K562 (cell line): ENCODE results near the gene IFT172. TPM values are rescaled to one million over a fixed set of nuclear protein-coding genes. Genes with fewer than 3 reads are reported as not detected.

Experiments used
- BACH1 ChIP-seq: fragments of 200-800 bp; sonication (Bioruptor generic); IDR thresholded peaks from 2 replicates; pipeline ENCODE4 v1.6.1; 2016; ENCODE audit warnings: missing genetic modification characterization, missing compliant biosample characterization
- DLX4 ChIP-seq: fragments of 250-450 bp; sonication (Bioruptor Pico); IDR thresholded peaks from 2 replicates; pipeline ENCODE4 v1.6.1; 2021; ENCODE audit warnings: mild to moderate bottlenecking
- GABPA ChIP-seq: fragments of 200-800 bp; sonication (Bioruptor generic); conservative IDR thresholded peaks from 2 replicates; pipeline ENCODE4 v1.6.1; 2016; ENCODE audit warnings: low read depth, missing genetic modification characterization, missing compliant biosample characterization
- GATA2 ChIP-seq: sonication (generic); formaldehyde crosslinking; IDR thresholded peaks from 2 replicates; pipeline ENCODE4 v1.4.0; 2020; ENCODE audit warnings: mild to moderate bottlenecking, missing genetic modification reagents
- KAT8 ChIP-seq: fragments of 450-650 bp; IDR thresholded peaks from 2 replicates; pipeline ENCODE4 v1.6.1; 2016; ENCODE audit warnings: low read depth, mild to moderate bottlenecking
- KDM5B ChIP-seq: fragments of 200-600 bp; sonication (generic); IDR thresholded peaks from 2 replicates; pipeline ENCODE4 v1.6.1; 2012; ENCODE audit warnings: low read depth, mild to moderate bottlenecking, moderate library complexity, low read length, control low read depth, inconsistent platforms; ENCODE audit not compliant: insufficient replicate concordance
- MYC ChIP-seq, 2 experiments: fragments of 250-450 bp in 1 of 2; sonication (Bioruptor Pico) in 1 of 2; IDR thresholded peaks; 2 replicates each; pipeline versions ENCODE4 v1.5.1 to v1.6.1; 2012 to 2021; ENCODE audit warnings: low read depth in 2 of 2, borderline replicate concordance in 1 of 2, improper control_type of control experiment in 1 of 2, low read length in 1 of 2, mild to moderate bottlenecking in 1 of 2, moderate library complexity in 1 of 2
- NFIX ChIP-seq: fragments of 250-450 bp; sonication (Bioruptor Pico); IDR thresholded peaks from 2 replicates; pipeline ENCODE4 v1.4.0; 2020; ENCODE audit warnings: low read depth, mild to moderate bottlenecking, moderate library complexity
- NFRKB ChIP-seq: fragments of 450-650 bp; IDR thresholded peaks from 2 replicates; pipeline ENCODE4 v1.6.1; 2016; ENCODE audit warnings: low read depth
- PHF8 ChIP-seq: fragments of 200-600 bp; sonication (generic); IDR thresholded peaks from 2 replicates; pipeline ENCODE4 v1.6.1; 2012; ENCODE audit warnings: mixed run types, mild to moderate bottlenecking, inconsistent platforms, low read length, moderate library complexity, borderline replicate concordance
- POLR2A ChIP-seq: fragments of 450-650 bp; conservative IDR thresholded peaks from 2 replicates; pipeline ENCODE4 v1.6.1; 2016
- PPARD ChIP-seq: fragments of 250-450 bp; sonication (Bioruptor Pico); IDR thresholded peaks from 2 replicates; pipeline ENCODE4 v1.8.0; 2022; ENCODE audit warnings: inconsistent platforms, mild to moderate bottlenecking, moderate library complexity
- SIN3A ChIP-seq, 2 experiments: fragments of 150-350 bp in 1 of 2; IDR thresholded peaks; 2 replicates each; pipeline ENCODE4 v1.6.1; 2011 to 2016; ENCODE audit warnings: borderline replicate concordance in 2 of 2, low read depth in 2 of 2, low read length in 2 of 2, mild to moderate bottlenecking in 2 of 2, moderate library complexity in 2 of 2; ENCODE audit not compliant: control insufficient read depth in 1 of 2
- SLC30A9 ChIP-seq: fragments of 250-450 bp; sonication (Bioruptor Pico); IDR thresholded peaks from 2 replicates; pipeline ENCODE4 v1.8.0; 2022; ENCODE audit warnings: mild to moderate bottlenecking, moderate library complexity
- SPI1 ChIP-seq: IDR thresholded peaks from 2 replicates; pipeline ENCODE4 v1.6.1; 2011; ENCODE audit warnings: low read depth, low read length, control low read depth, borderline replicate concordance
- SRSF3 ChIP-seq: fragments of 200-400 bp; formaldehyde crosslinking; IDR thresholded peaks from 2 replicates; pipeline ENCODE4 v1.6.1; 2016; ENCODE audit warnings: mild to moderate bottlenecking, low read length, moderate library complexity; ENCODE audit not compliant: insufficient read depth
- SRSF7 ChIP-seq: fragments of 200-400 bp; formaldehyde crosslinking; optimal IDR thresholded peaks from 2 replicates; pipeline ENCODE3; 2017; ENCODE audit warnings: mild to moderate bottlenecking, low read depth, low read length
- XRCC4 ChIP-seq: IDR thresholded peaks from one replicate; pipeline ENCODE4 v1.6.1; 2011; ENCODE audit not compliant: insufficient read depth, insufficient read length; ENCODE audit errors: extremely low read depth
- ZBTB1 ChIP-seq: sonication (generic); formaldehyde crosslinking; IDR thresholded peaks from 2 replicates; pipeline ENCODE4 v1.8.1; 2023; ENCODE audit warnings: missing genetic modification reagents, low read depth, mild to moderate bottlenecking, borderline replicate concordance
- ZNF133 ChIP-seq: fragments of 250-450 bp; sonication (Bioruptor Pico); IDR thresholded peaks from 2 replicates; pipeline ENCODE4 v1.4.0; 2020; ENCODE audit warnings: mild to moderate bottlenecking
- ZNF232 ChIP-seq: sonication (generic); formaldehyde crosslinking; IDR thresholded peaks from 2 replicates; pipeline ENCODE4 v1.8.0; 2022; ENCODE audit warnings: mild to moderate bottlenecking, missing genetic modification reagents
- polyA plus RNA-seq, 8 experiments: library from polyadenylated mRNA; depleted of rRNA in 4 of 8; stranded (reverse) in 5 of 8; unstranded in 3 of 8; fragments of >200 nt; fragmentation: Nextera tagmentation in 2 of 8; fragmentation: Illumina TruSeq in 1 of 8; extraction: Ambion mirVana in 2 of 8; extraction: Trizol in 1 of 8; gene quantifications; 2 replicates each; pipeline versions ENCODE4 v1.2.1 to v1.2.3, GENCODE V29; 2011 to 2014; ENCODE audit warnings: inconsistent platforms in 1 of 8, missing spikeins in 1 of 8
- total RNA-seq, 7 experiments: library from RNA; depleted of rRNA in 6 of 7; stranded (reverse); fragments of >200 nt in 6 of 7; fragmentation: Illumina TruSeq in 2 of 7; extraction: Trizol in 2 of 7; gene quantifications; 2 replicates each; pipeline versions ENCODE4 v1.2.1 to v1.2.3, GENCODE V29; 2011 to 2021; ENCODE audit warnings: low replicate concordance in 1 of 7
- TF ChIP-seq, protein P1 (sequence below), 2 experiments: IDR thresholded peaks; 2 replicates each; pipeline ENCODE4 v1.6.1; 2011; ENCODE audit warnings: borderline replicate concordance in 1 of 2, control low read depth in 1 of 2, low read depth in 1 of 2, low read length in 1 of 2, mild to moderate bottlenecking in 1 of 2, mixed read lengths in 1 of 2, moderate library complexity in 1 of 2; ENCODE audit not compliant: insufficient read depth in 1 of 2, insufficient read length in 1 of 2, poor library complexity in 1 of 2, severe bottlenecking in 1 of 2; ENCODE audit errors: extremely low read depth in 1 of 2
- TF ChIP-seq, protein P2 (sequence below): fragments of 450-650 bp; IDR thresholded peaks from 2 replicates; pipeline ENCODE4 v1.6.1; 2016; ENCODE audit warnings: low read depth, mild to moderate bottlenecking, moderate library complexity

IFT172 gene
- total and polyA plus RNA-seq, 9 of the 15 experiments (the other 6 are each of a cell fraction or from before 2014, with no cell fraction given): 5.6 to 19.1 (median 13.5) TPM

DNA sequence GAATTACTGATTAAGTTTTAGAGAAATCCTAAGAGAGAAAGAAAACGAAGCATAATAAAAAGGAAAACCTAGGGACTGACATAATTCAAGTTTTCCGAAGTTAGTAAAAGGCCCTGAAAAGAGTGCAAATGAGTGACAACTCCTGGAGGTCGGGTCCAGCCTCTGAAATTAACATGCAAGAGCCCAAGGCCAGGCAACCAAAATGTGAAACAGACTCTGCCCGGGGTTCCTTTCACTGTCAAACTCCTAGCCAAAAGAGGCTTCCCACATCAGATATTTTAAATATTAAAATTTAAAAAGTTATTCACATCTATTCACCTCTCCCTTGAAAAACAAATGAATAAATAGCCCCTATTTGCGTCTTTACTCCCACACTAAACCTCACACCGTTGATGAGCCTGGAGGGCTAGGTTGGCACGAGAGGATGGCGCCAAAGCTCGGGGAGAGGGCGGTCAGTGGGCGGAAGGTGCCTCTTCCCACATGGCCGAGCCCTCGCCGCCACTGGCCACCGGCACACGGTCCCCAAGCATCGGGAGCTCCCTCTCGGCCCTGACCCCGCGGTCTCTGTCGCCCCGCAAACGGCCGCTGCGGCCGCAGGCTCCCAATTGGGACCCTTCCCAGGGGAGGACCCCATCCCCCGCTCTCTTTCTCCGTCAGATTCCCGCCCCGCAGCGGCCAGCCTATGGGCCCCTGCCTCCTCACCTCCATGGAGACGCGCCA lies 80.8 kb downstream of the IFT172 start (continued):
- TF ChIP-seq SIN3A (IDR thresholded peaks at IDR 0.05; ENCODE audit: borderline replicate concordance in 2 of 2, control insufficient read depth in 1 of 2, low read depth in 2 of 2, low read length in 2 of 2) (peak in 1 of 2 experiments; percentile 79; a peak in 1 of 4 replicates), KAT8 (no peak), DLX4 (CRISPR knock-in tag) (no peak), PHF8 (no peak), SPI1 (no peak), GABPA (tag) (no peak), ZBTB1 (CRISPR knock-in tag) (0 out of 2 replicates have a peak, but pooled peaks have one; percentile 34), NFIX (no peak), BACH1 (no peak), SRSF7 (no peak), POLR2A (no peak), SRSF3 (0 out of 2 replicates have a peak, but pooled peaks have one; percentile 42), NFRKB (no peak), KDM5B (no peak), GATA2 (CRISPR knock-in tag) (no peak), PPARD (CRISPR knock-in tag) (no peak), ZNF133 (CRISPR knock-in tag) (no peak), MYC (IDR thresholded peaks at IDR 0.05; ENCODE audit: low read depth, low read length) (no peak), MYC (CRISPR knock-in tag; IDR thresholded peaks at IDR 0.05; ENCODE audit: borderline replicate concordance, low read depth) (peak; percentile 85; the same call in 1 of the 2 replicates), ZNF232 (no peak), XRCC4 (no peak), SLC30A9 (no peak)
- TF ChIP-seq, protein P1, sequence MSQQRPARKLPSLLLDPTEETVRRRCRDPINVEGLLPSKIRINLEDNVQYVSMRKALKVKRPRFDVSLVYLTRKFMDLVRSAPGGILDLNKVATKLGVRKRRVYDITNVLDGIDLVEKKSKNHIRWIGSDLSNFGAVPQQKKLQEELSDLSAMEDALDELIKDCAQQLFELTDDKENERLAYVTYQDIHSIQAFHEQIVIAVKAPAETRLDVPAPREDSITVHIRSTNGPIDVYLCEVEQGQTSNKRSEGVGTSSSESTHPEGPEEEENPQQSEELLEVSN (IDR thresholded peaks at IDR 0.05; ENCODE audit: borderline replicate concordance in 1 of 2, extremely low read depth in 1 of 2, insufficient read depth in 1 of 2, insufficient read length in 1 of 2, low read depth in 1 of 2, low read length in 1 of 2, poor library complexity in 1 of 2, severe bottlenecking in 1 of 2): peak in 1 of 2 experiments; percentile 44
- TF ChIP-seq, protein P2, sequence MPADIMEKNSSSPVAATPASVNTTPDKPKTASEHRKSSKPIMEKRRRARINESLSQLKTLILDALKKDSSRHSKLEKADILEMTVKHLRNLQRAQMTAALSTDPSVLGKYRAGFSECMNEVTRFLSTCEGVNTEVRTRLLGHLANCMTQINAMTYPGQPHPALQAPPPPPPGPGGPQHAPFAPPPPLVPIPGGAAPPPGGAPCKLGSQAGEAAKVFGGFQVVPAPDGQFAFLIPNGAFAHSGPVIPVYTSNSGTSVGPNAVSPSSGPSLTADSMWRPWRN: no peak
